GM12892 (cell line): Measurements from ENCODE around the gene EVX1.

Source experiments
- POLR2A ChIP-seq: IDR thresholded peaks from 2 replicates; pipeline ENCODE4 v1.6.1; 2011; ENCODE audit warnings: low read depth, low read length, control low read depth
- POLR2AphosphoS5 ChIP-seq: IDR thresholded peaks from 2 replicates; pipeline ENCODE4 v1.6.1; 2011; ENCODE audit warnings: low read depth, low read length, control low read depth
- TAF1 ChIP-seq: IDR thresholded peaks from 2 replicates; pipeline ENCODE4 v1.6.1; 2011; ENCODE audit warnings: low read depth, mild to moderate bottlenecking, control low read depth, low read length, borderline replicate concordance

DNA sequence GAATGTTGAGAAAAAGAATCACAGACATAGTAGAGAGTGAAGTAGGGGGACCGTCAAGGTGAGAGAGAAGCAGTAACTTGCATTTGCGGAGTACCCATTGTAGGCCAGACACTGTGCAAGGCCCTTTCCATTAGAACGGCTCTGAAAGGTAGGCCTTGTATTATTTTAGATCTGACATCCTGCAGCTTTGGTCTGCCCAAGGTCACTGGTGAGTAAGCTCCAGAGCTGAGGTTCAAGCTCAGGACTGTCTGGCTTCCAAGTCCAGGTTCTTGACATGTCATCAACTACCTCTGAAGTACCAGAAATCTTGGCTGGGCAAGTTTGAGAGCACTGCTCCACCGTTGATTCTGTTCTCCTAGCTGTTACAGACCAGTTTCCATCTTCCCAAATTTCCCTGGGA, 13.2 kb upstream of the EVX1 start:
- TF ChIP-seq POLR2A (no peak), POLR2AphosphoS5 (no peak), TAF1 (no peak)
